GM12873 (cell line): ENCODE data around the gene ELL.
A peak's percentile ranks its signal among the peaks of the same experiment; 100 is the strongest.

Experiments
- CTCF ChIP-seq: IDR thresholded peaks from 2 replicates; pipeline ENCODE4 v1.5.1; 2012; ENCODE audit warnings: low read depth, mild to moderate bottlenecking, moderate library complexity, low read length, control low read depth; ENCODE audit not compliant: insufficient read depth; ENCODE audit errors: missing control alignments

ELL gene

GRCh38 chr19:18421371-18421959 is 100.4 kb downstream of the ELL start:
- no peak for TF ChIP-seq CTCF

GRCh38 chr19:18420930-18421329 is 100.9 kb downstream of the ELL start:
- no peak for TF ChIP-seq CTCF

- no peak for TF ChIP-seq CTCF
Observed at GRCh38 chr19:18419699-18420460, 102.0 kb downstream of the ELL start.

GRCh38 chr19:18419195-18419698 is 102.6 kb downstream of the ELL start, which contains the start of gene SSBP4:
Gene SSBP4 (plus strand): TSS chr19:18419398. CDS start chr19:18419649, 251 bp downstream.
- peak; percentile 26 for TF ChIP-seq CTCF

- no peak for TF ChIP-seq CTCF
Observed at GRCh38 chr19:18418483-18419194, 103.2 kb downstream of the ELL start.

- no peak for TF ChIP-seq CTCF
Observed at GRCh38 chr19:18418029-18418482, 103.8 kb downstream of the ELL start.
